ENCODE measurements around the gene PEPD.

- TF ChIP-seq CTCF (IDR thresholded peaks at IDR 0.05; ENCODE audit: insufficient read depth, low read length, poor library complexity, severe bottlenecking) = no peak
- no peak for TF ChIP-seq EZH2phosphoT487 (conservative IDR thresholded peaks at IDR 0.05; ENCODE audit: low read length)
These were observed 34.7 kb upstream of the PEPD start for GRCh38 chr19:33556261-33556660.
